ENCODE results near the gene KLHDC7A.
A peak's percentile ranks its signal among the peaks of the same experiment; 100 is the strongest.

Gene KLHDC7A

DNA sequence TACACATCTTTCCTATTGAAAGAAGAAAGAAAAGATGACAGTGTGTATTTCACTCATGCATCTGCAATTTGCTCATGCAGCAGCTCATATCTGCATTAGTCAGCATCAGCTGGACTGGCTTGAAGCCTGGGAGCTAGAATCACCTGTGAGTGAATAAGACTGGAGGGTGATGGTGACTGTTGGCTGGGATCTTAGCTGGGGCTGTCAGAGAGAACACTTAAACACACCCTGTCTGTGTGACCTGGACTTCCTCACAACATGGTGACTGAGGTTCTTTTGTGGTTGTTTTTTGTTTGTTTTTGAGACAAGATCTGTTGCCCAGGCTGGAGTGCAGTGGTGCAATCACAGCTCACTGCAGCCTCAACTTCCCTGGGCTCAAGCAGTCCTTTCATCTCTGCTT lies 24.9 kb downstream of the KLHDC7A start:
- H3K36me3 Mint-ChIP-seq (ENCODE audit: low read depth): no peaks in the 10 kb centered on the region
- TF ChIP-seq, protein P1, sequence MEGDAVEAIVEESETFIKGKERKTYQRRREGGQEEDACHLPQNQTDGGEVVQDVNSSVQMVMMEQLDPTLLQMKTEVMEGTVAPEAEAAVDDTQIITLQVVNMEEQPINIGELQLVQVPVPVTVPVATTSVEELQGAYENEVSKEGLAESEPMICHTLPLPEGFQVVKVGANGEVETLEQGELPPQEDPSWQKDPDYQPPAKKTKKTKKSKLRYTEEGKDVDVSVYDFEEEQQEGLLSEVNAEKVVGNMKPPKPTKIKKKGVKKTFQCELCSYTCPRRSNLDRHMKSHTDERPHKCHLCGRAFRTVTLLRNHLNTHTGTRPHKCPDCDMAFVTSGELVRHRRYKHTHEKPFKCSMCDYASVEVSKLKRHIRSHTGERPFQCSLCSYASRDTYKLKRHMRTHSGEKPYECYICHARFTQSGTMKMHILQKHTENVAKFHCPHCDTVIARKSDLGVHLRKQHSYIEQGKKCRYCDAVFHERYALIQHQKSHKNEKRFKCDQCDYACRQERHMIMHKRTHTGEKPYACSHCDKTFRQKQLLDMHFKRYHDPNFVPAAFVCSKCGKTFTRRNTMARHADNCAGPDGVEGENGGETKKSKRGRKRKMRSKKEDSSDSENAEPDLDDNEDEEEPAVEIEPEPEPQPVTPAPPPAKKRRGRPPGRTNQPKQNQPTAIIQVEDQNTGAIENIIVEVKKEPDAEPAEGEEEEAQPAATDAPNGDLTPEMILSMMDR (IDR thresholded peaks at IDR 0.05; ENCODE audit: unreplicated experiment in 3 of 3): no peak
- peaks cover 7% of the 10 kb centered on the region for H3K4me1 Mint-ChIP-seq
- peaks cover 20% of the 10 kb centered on the region for H3K27me3 Mint-ChIP-seq (ENCODE audit: low read depth)
- H3K27ac Mint-ChIP-seq: no peak overlapping the region
- H3K9me3 Mint-ChIP-seq: peaks cover 7% of the 10 kb centered on the region
- no peak overlapping the region for H3K4me3 Mint-ChIP-seq

DNA sequence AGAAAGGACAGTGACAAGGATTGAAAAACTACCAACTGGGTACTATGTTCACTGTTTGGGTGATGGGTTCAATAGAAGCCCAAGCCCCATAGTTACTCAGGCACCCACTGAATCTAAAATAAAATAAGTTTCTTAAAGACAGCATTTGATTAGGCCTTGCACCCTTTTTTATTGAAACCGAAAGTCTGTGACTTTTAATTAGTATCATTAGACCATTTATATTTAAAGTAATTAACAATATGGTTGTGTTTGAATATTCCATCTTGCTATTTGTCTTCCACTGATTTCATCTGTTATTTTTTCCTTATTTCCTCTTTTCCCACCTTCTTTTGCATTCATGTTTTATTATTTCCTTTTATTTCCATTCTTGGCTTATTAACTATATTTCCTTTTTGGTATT lies 27.4 kb downstream of the KLHDC7A start:
- no peaks in the 10 kb centered on the region for H3K36me3 Mint-ChIP-seq (ENCODE audit: low read depth)
- peaks cover 11% of the 10 kb centered on the region for H3K4me1 Mint-ChIP-seq
- H3K9me3 Mint-ChIP-seq: peaks cover 7% of the 10 kb centered on the region
- TF ChIP-seq, protein P1 (IDR thresholded peaks at IDR 0.05; ENCODE audit: unreplicated experiment in 3 of 3): no peak
- no peak overlapping the region for H3K27ac Mint-ChIP-seq
- no peak overlapping the region for H3K4me3 Mint-ChIP-seq
- H3K27me3 Mint-ChIP-seq (ENCODE audit: low read depth): peaks cover 19% of the 10 kb centered on the region

DNA sequence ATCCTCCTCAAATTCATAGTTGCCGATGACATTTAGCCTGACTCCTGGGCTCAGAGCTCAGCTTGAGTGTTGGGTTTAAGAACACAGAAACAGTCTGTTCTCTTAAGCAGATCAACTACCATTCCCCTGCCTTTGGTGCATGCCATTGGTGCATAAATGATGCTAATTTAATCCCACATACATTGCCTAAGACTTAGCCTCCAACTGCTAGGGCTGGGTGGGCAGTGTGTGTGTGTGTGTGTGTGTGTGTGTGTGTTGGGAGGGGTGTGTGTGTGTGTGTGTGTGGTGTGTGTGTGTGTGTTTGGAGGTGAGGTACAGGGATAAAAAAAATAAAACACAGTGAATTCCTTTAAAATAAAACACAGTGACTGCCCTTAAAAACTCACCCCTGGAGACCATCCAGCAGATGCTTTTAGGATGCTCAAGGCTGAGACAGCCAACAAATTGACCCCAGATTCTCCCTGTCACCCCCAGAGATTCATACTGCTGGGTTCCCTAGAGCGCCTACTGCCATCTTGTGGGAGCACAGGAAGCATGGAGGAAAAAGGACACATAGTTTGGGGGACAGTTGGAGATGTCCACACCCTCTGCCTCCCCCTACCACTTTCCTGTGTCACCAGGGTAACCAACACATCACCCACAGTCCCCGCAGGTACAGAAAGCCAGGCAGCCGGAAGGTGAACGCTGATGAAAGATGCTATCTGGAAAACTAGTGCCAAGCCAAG lies 30.6 kb downstream of the KLHDC7A start:
- H3K4me3 Mint-ChIP-seq: no peak overlapping the region
- peaks cover 7% of the 10 kb centered on the region for H3K36me3 Mint-ChIP-seq (ENCODE audit: low read depth)
- H3K27me3 Mint-ChIP-seq (ENCODE audit: low read depth): peaks cover 10% of the 10 kb centered on the region
- peaks cover 19% of the 10 kb centered on the region for H3K9me3 Mint-ChIP-seq
- TF ChIP-seq, protein P1 (IDR thresholded peaks at IDR 0.05; ENCODE audit: unreplicated experiment in 3 of 3): peak in 2 of 3 experiments; percentile 28 to 37
- H3K27ac Mint-ChIP-seq: no peak overlapping the region
- peaks cover 19% of the 10 kb centered on the region for H3K4me1 Mint-ChIP-seq

DNA sequence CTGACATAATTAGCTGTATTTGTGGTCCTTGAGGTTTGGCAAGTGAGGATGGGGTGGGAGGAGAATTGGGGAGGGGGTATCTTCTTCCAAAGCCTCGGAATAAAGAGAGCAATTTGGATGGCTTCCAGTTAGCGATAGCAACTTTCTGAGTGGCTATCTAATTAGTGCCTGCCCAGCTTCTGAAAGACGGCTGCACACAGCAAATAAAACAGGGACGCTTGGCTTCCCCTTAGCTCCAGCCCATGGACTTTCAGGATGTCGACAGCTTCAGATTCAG lies 31.1 kb downstream of the KLHDC7A start:
- TF ChIP-seq, protein P1 (IDR thresholded peaks at IDR 0.05; ENCODE audit: unreplicated experiment in 3 of 3): no peak
- no peak overlapping the region for H3K4me3 Mint-ChIP-seq
- H3K36me3 Mint-ChIP-seq (ENCODE audit: low read depth): peaks cover 7% of the 10 kb centered on the region
- H3K4me1 Mint-ChIP-seq: peaks cover 19% of the 10 kb centered on the region
- H3K27me3 Mint-ChIP-seq (ENCODE audit: low read depth): peaks cover 10% of the 10 kb centered on the region
- H3K27ac Mint-ChIP-seq: no peak overlapping the region
- H3K9me3 Mint-ChIP-seq: peaks cover 19% of the 10 kb centered on the region

DNA sequence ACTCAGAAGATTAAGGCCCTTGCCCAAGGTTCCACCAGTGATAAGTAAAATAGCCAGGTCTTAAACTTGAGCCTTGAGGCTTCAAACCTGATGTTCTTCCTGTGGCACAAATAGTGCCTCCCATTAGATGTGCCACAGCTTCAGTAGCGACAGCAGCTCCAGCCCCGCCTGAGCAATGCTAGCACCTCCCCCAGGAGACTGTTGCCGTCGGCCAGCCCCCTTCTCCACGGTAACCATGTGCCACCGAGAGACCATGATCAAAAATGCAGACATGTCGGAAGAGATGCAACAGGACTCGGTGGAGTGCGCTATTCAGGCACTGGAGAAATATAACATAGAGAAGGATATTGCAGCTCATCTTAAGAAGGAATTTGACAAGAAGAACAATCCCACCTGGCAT lies 32.2 kb downstream of the KLHDC7A start:
- H3K4me1 Mint-ChIP-seq: peaks cover 19% of the 10 kb centered on the region
- TF ChIP-seq, protein P1 (IDR thresholded peaks at IDR 0.05; ENCODE audit: unreplicated experiment in 3 of 3): no peak
- no peak overlapping the region for H3K27ac Mint-ChIP-seq
- H3K36me3 Mint-ChIP-seq (ENCODE audit: low read depth): peaks cover 7% of the 10 kb centered on the region
- H3K27me3 Mint-ChIP-seq (ENCODE audit: low read depth): peaks cover 6% of the 10 kb centered on the region
- H3K4me3 Mint-ChIP-seq: no peak overlapping the region
- H3K9me3 Mint-ChIP-seq: peaks cover 16% of the 10 kb centered on the region

DNA sequence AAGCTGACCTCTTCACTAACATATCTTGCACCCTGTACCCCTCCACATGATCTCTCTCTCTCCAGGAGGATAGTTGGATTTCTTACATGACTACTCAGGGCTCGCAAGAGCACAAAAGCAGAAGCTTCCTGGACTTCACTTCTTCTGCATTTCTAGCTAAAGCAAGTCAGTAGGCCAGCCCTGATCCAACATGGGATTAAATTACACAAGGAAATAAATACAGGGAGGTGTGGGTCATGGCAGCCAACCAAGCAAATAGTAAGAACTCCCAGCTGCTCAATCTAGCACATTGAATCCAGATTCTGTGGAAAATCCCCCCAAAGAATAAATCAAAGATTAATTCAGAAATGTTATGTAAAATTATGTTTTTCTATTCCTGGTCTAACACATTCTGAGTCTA lies 33.3 kb downstream of the KLHDC7A start:
- Mint-ChIP-seq H3K27me3 (ENCODE audit: low read depth) (peaks cover 8% of the 10 kb centered on the region), H3K36me3 (ENCODE audit: low read depth) (peaks cover 7% of the 10 kb centered on the region), H3K4me1 (peaks cover 19% of the 10 kb centered on the region), H3K9me3 (peaks cover 19% of the 10 kb centered on the region), H3K4me3 (no peak overlapping the region), H3K27ac (peak overlapping the region in 2 of 3 experiments; percentile 32 to 64)
- TF ChIP-seq, protein P1 (IDR thresholded peaks at IDR 0.05; ENCODE audit: unreplicated experiment in 3 of 3): no peak
